Measurements from ENCODE around the gene ZFTA. TPM values are rescaled to one million over a fixed set of nuclear protein-coding genes. Genes with fewer than 3 reads are reported as not detected.
A peak's percentile ranks its signal among the peaks of the same experiment; 100 is the strongest.
"Not testable (repeated sequence)": the region's sequence is repeated elsewhere in the genome, so short reads cannot be mapped to it uniquely, and the experiment has no call there.

The ZFTA gene
- total RNA-seq, 2 donors from 2014 or later, result 15.5 to 16.0 TPM

DNA sequence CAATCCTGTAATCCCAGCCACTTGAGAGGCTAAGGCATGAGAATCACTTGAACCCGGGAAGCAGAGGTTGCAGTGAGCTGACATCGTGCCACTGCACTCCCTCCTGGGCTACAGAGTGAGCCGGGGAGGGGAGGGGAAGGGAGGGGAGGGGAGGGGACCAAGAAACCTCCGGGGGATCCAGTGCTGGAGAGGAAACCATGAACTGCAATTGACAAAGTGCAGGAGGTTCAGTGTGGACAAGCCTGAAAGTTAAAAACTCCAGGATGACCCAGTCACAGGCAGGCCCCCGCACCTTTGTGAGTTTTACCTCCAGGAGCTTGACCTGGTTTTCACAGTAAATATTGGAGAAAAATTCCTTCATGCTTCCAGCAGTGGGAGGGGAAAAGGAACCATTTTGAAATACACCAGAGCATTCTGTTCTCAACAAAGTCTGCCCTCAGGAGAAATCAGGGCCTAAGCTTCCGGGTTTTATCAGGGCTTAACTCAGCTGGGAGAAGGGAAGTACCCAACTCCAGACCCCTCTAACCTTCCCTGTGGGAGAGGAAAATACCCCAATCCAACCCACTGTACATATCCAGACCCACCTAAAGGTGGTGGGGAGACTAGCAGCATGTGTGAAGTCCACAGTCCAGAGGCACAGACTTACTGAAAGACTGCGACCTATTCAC is 15.5 kb upstream of the ZFTA start:
- ATAC-seq (no peak), DNase-seq (no peak)
- intact Hi-C loops (cut with DNase I), result no loop called here

DNA sequence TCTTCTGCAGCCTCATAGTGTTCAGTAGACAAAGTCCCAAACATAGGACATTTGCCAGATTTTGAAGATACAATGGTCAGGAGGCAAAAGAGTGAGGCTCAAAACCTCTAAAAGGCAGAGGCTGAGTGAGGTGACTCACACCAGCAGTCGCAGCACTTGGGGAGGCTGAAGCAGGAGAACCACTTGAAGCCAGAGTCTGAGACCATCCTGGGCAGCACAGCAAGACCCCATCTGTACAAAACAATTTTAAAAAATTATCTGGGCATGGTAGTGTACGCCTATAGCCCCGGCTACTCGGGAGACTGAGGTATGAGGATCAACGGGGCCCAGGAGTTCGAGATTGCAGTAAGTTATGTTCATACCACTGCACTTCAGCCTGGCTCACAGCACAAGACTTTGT is 14.2 kb upstream of the ZFTA start:
- intact Hi-C loops (cut with DNase I), result no loop called here
- no peak for ATAC-seq

DNA sequence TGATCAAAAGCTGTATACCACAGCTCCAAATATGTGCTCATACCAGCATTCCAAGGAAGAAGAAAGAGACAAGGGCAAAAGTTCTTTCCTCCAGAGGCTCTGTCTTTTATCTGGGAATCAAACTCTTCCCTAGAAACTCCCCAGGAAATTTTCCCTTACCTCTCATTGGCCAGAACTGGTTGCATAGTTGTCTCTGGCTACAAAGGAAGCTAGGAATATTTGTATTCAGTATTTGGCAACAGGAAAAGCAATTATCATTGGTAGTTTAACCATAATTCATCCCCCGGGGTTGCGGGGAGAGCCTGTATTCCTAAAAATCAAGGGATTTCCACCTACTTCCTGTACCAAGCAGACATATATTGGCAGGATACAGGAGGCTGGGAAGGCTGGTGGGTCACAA is 10.5 kb upstream of the ZFTA start:
- ATAC-seq (no peak), DNase-seq (no peak)
- intact Hi-C loops (cut with DNase I), result no loop called here

More for the DNA sequence above, 14.2 kb upstream of the ZFTA start:
- DNase-seq, result no peak

GRCh38 chr11:63775191-63775590 is 6.6 kb upstream of the ZFTA start:
- no peak for ATAC-seq
- no peak for DNase-seq
- intact Hi-C loops (cut with DNase I), result no loop called here

- intact Hi-C loops (cut with DNase I); DNase-seq: not testable (repeated sequence)
- ATAC-seq, result peak in 1 of 2 donors; percentile 33
Observed at GRCh38 chr11:63771741-63772318, 3.3 kb upstream of the ZFTA start.

- ATAC-seq (no peak), DNase-seq (no peak)
- intact Hi-C loops (cut with DNase I), result no loop called here
Observed at GRCh38 chr11:63770763-63771162, 2.2 kb upstream of the ZFTA start.

DNA sequence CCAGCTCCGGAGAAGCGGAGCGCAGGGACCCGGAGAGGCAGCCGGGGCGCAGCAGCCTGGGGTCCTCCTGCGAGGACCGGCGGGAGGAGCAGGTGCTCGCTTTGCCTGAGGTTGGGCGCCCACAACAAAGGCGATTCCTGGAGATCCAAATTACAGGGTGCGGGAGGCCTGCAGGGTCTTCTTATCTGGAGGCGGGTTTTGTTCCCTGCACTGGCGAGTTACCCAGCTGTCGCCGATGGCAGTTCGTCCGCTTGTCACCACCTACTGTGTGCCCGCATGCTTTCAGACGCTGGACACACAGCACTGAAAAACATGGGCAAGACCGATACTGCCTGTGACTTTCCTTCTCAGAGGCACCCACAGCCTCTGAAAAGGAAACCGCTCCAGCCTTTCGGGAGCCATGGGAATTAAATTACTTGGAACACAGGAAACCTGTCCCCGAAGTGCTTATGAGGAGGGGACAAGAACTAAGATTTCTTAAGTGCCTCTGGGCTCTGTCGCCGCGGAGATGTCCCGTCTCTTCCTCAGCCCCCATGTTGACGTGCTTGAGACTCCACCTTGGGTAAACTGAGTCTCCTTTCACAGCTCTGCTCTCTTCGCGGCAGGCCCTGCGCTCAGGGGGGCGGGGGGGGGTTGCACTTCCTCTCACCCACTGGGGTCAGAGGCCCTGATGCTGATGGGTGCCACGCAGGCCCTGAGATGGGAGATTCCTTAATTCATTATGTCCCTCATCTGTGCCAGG is 1.3 kb upstream of the ZFTA start:
- intact Hi-C loops (cut with DNase I), result loop anchor here (2.0 to 10.0 kb wide), 3 partner anchors 43 to 175 kb away; partner anchors contain the start of gene SPINDOC (in 1 of the 2)
- peak; percentile 26 for DNase-seq
- ATAC-seq, result no peak

DNA sequence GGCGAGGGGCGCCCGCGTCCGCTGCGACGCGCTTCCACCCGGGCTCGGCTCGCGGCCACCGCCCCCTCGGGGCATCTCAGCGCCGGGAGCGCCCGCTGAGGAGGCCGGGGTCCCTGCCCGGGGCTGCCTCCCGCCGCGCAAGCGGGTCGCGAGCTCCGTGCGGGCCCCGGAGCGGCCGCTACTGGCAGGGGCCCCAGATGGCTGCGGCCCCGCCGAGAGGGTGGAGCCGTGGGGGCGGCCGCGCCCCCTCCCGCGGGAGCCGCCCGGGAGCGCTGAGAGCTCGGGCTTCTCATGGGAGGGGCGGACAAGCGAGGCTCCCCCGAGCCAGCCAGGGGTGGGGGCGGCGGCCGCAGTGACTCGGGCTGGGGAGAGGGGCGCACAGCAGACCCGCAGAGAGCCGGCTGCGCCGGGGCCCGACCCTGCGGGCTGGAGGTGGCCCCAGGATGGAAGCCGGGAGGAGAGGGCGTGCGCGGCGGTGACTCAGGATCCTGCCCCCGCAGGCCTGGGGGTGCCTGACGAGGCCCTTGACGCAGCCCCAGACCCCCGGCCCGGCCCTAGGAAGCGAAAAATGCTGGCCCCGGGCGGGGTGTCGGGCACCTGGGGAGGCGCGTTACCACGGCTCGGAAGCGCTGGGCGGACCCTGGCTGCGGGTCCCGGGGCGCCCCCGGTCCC is 603 bp upstream of the ZFTA start:
- intact Hi-C loops (cut with DNase I), result loop anchor here (2.0 to 10.0 kb wide), 3 partner anchors 44 to 176 kb away; partner anchors contain the start of gene SPINDOC (in 1 of the 2)
- ATAC-seq, result peak; percentile 38 to 55
- DNase-seq, result peak; percentile 59

DNA sequence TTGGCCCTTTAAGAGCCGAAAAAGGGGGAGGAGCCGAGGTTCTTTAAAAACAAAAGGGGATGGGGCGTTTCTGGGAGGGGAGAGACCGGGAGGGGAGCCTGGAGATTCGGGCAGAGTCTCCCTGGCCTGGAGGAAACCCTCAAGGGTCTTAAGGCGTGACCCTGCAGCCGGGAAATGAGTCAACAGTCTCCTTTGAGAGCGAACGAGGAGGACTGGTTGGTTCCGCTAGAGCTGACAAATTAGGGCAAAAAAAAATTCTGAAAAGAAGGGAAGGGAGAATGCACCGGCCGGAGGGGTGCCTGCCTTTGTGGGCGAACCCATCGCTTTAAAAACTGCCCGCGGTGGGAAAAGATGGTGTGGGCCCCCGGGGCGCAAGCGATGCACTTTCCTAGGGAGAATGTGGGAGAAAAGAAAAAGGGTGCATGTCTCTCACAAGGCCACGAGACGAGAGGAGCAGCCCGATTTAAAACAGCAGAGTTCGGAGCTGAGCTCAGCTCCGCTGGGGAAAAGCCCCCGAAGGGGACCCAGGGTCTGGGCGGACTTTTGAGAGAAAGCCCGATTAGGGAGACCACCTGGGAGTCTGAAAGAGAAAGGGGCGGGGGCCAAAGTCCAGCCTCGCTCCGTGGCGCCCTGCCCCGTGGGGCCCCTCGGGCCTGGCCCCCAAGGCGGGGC is 874 bp downstream of the ZFTA start:
- intact Hi-C loops (cut with DNase I), result loop anchor here (2.0 to 10.0 kb wide), 3 partner anchors 45 to 177 kb away; partner anchors contain the start of gene SPINDOC (in 1 of the 2)
- peak; percentile 7 to 22 for ATAC-seq
- DNase-seq, result peak; percentile 75

- DNase-seq (no peak), ATAC-seq (no peak)
- intact Hi-C loops (cut with DNase I), result loop anchor here (5.0 to 10.0 kb wide), 2 partner anchors 175 to 178 kb away; no protein-coding TSS in a partner anchor
Observed at GRCh38 chr11:63767267-63767564, 1.4 kb downstream of the ZFTA start.

DNA sequence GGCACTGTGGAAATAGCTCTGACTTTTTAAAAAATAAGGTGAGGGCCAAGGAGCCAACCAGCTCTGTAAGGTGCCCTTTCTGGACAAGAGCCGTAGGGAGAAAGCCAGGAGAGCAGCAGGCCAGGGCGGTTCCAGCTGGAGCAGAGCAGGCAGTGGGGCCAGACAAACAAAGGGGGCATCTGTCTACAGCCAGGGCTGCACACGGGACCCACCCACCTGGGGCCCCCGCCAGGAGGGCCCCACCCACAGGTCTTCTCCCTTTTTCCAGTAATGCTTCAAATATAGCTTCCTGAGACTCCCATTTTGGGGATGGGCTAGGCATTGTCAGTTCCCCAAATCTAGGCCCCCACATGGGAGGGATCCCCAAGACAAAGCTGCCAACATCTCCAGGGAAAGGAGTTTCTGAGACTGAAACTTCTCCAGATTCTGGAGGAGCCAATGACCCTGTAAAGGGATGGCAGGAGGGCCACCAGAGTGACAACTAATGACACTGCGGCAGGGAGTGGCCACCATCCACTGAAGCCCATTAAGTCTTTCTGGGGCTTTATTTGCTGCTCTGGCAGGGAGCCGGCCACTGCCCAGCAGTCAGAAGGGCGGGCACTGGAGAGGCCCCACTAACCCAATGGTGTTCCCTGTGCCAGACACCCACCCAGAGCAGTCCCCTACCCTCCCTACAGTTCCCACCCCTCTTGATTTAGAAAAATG is 1.9 kb downstream of the ZFTA start:
- intact Hi-C loops (cut with DNase I), result loop anchor here (5.0 to 10.0 kb wide), 2 partner anchors 176 to 178 kb away; no protein-coding TSS in a partner anchor
- ATAC-seq (no peak), DNase-seq (no peak)

DNA sequence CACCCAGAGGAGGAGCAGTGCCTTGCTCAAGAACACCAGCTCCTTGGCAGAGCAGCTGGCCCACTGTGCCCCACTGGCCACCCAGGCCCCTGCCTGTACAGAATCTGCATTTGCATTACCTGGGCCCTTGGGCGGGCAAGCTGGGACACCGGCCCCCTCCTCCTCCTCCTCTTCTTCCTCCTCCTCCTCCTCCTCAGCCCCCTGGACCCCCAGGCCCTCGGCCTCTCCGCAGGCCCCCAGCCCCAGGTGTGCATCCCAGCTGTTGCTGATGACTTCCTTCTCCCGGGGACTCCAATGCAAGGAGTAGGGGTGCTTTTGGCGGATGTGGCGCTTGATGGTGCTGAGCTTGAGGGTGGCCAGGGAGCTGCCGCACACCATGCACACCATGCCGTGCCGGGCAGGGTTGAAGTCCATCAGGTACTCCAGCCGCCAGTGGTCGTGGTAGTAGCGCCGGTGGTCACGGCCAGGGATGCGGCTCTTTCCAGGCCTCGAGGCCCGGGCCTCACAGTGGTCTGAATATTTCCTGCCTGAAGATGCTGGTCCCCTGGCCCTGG is 2.8 kb downstream of the ZFTA start:
- no peak for ATAC-seq
- intact Hi-C loops (cut with DNase I), result loop anchor here (5.0 to 10.0 kb wide), 2 partner anchors 177 to 179 kb away; no protein-coding TSS in a partner anchor
- DNase-seq, result peak; percentile 24

GRCh38 chr11:63764679-63765647 is 3.6 kb downstream of the ZFTA start:
- intact Hi-C loops (cut with DNase I), result loop anchor here (5.0 to 10.0 kb wide), 2 partner anchors 177 to 180 kb away; no protein-coding TSS in a partner anchor
- peak in 1 of 2 donors; percentile 8 for ATAC-seq
- DNase-seq, result peak; percentile 30

- DNase-seq (no peak), ATAC-seq (no peak)
- intact Hi-C loops (cut with DNase I), result loop anchor here in 1 of 2 donors (10.0 kb wide), 1 partner anchor 180 kb away; no protein-coding TSS in a partner anchor
Observed at GRCh38 chr11:63764340-63764678, 4.3 kb downstream of the ZFTA start.

DNA sequence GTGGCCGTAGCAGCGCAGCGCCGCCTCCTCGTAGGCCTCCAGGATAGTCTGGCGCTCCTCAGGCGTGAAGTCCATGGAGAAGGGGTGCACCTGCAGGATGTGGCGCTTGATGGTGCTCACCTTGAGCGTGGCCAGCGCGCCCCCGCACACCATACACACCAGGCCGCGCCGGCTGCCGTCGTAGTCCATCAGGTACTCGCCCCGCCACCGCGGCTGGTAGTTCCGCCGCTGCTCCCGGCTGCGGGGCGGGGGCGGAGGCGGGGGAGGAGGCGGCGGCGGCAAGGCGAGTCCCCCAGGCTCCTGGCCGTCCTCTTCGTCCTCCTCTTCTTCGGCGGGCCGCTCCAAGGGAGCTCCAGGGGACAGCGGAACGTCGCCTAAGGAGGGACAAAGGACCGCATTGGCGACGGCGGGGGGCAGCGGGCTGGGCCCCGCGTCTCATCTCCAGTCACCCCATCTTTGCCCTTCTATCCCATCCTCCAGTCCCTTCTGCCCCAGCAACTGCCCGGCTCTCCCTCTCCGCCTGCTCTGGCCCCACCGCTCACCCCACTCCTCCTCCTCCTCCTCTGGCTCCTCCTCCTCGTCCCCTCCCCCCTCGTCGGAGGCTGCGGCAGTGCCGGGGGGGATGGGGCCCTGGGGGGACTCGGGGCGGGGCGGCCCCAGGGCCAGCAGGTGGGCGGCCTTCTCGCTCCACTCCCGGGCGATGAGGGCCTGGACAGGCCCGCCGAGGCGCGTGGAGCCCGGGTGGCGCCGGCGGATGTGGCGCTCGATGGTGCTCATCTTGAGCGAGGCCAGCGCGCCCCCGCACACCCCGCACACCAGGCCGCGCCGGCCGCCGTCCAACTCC is 4.9 kb downstream of the ZFTA start:
- intact Hi-C loops (cut with DNase I), result loop anchor here in 1 of 2 donors (10.0 kb wide), 1 partner anchor 181 kb away; no protein-coding TSS in a partner anchor
- peak; percentile 58 for DNase-seq
- ATAC-seq, result peak; percentile 10 to 25

All from left cardiac atrium (tissue), 4 donors.